ENCODE data around the gene TRAPPC3L. TPM values are rescaled to one million over a fixed set of nuclear protein-coding genes. Genes with fewer than 3 reads are reported as not detected.

Gene TRAPPC3L
- total RNA-seq, 1 experiment from 2014 or later = not detected

DNA sequence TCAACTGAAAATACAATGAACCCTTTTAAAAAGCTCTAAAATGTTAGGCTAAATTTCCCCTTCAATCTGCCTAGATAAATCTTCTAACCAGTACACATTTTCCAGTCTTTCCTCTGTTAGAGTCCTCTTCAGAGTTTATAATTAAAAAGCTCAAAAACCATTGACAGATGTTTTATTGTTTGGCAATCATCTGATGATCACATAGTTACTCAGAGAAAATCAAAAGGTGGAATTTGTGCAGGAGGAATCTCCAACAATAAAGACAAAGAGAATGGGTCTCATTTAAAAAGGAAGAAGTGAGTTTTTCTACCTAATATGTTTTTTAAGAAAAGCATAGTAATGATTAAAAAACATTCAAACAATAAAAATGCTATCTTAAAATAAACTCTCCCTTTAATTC lies 3.1 kb downstream of the TRAPPC3L start:
- no peak overlapping the region for H3K4me3 Mint-ChIP-seq (ENCODE audit: low read depth, unreplicated experiment)
- TF ChIP-seq, protein P1, sequence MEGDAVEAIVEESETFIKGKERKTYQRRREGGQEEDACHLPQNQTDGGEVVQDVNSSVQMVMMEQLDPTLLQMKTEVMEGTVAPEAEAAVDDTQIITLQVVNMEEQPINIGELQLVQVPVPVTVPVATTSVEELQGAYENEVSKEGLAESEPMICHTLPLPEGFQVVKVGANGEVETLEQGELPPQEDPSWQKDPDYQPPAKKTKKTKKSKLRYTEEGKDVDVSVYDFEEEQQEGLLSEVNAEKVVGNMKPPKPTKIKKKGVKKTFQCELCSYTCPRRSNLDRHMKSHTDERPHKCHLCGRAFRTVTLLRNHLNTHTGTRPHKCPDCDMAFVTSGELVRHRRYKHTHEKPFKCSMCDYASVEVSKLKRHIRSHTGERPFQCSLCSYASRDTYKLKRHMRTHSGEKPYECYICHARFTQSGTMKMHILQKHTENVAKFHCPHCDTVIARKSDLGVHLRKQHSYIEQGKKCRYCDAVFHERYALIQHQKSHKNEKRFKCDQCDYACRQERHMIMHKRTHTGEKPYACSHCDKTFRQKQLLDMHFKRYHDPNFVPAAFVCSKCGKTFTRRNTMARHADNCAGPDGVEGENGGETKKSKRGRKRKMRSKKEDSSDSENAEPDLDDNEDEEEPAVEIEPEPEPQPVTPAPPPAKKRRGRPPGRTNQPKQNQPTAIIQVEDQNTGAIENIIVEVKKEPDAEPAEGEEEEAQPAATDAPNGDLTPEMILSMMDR (IDR thresholded peaks at IDR 0.05; ENCODE audit: unreplicated experiment) = no peak
- H3K36me3 Mint-ChIP-seq (ENCODE audit: insufficient read depth, unreplicated experiment) = no peaks in the 10 kb centered on the region
- intact Hi-C loops (cut with micrococcal nuclease; ENCODE audit: unreplicated experiment) = no loop called here
- CTCF ChIA-PET = no interaction called here
- no peaks in the 10 kb centered on the region for H3K4me1 Mint-ChIP-seq (ENCODE audit: low read depth, unreplicated experiment)
- H3K27ac Mint-ChIP-seq (ENCODE audit: unreplicated experiment) = no peak overlapping the region
- H3K9me3 Mint-ChIP-seq (ENCODE audit: low read depth, unreplicated experiment) = no peaks in the 10 kb centered on the region
- no peak for DNase-seq
- H3K27me3 Mint-ChIP-seq (ENCODE audit: unreplicated experiment) = peaks cover 10% of the 10 kb centered on the region
- no TSS peak for BruUV-seq (replicated peaks)

DNA sequence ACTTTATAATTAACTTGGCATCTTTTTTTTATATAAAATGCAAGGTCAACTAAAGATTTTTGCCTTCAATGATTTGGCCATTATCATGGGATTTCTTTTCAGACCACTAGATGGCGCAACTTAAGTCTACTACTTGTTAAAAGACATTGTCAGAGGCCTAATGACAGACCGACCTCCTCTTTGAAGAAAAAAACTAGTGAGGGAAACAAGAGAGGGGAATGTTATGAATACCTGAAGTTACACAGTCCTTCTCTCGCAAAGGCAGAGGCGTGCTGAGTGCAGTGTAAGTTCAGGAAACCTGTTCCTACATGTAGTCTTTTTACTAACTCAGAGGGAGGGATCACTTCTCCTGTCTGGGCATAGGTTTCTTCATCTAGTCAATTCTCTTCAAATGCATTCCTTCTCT lies 9.3 kb downstream of the TRAPPC3L start:
- BruUV-seq (replicated peaks) = no TSS peak
- no peak overlapping the region for H3K4me3 Mint-ChIP-seq (ENCODE audit: low read depth, unreplicated experiment)
- no peak overlapping the region for H3K27ac Mint-ChIP-seq (ENCODE audit: unreplicated experiment)
- H3K36me3 Mint-ChIP-seq (ENCODE audit: insufficient read depth, unreplicated experiment) = no peaks in the 10 kb centered on the region
- peaks cover 25% of the 10 kb centered on the region for H3K27me3 Mint-ChIP-seq (ENCODE audit: unreplicated experiment)
- no peaks in the 10 kb centered on the region for H3K9me3 Mint-ChIP-seq (ENCODE audit: low read depth, unreplicated experiment)
- intact Hi-C loops (cut with micrococcal nuclease; ENCODE audit: unreplicated experiment) = loop anchor here (1.0 to 10.0 kb wide), 3 partner anchors 25 to 309 kb away; no protein-coding TSS in a partner anchor
- TF ChIP-seq, protein P1 (IDR thresholded peaks at IDR 0.05; ENCODE audit: unreplicated experiment) = peak; percentile 53
- DNase-seq = peak; percentile 28
- CTCF ChIA-PET = no interaction called here
- H3K4me1 Mint-ChIP-seq (ENCODE audit: low read depth, unreplicated experiment) = no peaks in the 10 kb centered on the region

DNA sequence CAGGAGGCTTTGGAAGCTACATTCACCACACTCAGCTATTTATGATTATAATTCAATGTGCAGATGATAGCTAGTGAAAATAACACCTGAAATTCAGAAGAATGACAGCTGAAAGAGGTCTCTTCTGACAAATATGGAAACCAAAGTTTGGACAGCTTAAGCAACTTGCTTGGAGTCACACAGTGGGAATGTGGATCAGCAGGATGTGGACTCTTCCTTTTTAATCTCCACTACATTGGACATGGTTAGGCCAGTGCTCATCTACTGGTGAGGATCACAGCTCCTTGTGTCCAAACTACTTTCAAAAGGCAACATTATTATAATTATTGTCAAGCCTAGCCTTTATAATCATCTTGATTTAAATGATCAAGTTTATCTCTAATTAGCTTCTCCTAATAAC lies 10.4 kb downstream of the TRAPPC3L start:
- TF ChIP-seq, protein P1 (IDR thresholded peaks at IDR 0.05; ENCODE audit: unreplicated experiment) = no peak
- no peak for DNase-seq
- no peak overlapping the region for H3K4me3 Mint-ChIP-seq (ENCODE audit: low read depth, unreplicated experiment)
- H3K36me3 Mint-ChIP-seq (ENCODE audit: insufficient read depth, unreplicated experiment) = no peaks in the 10 kb centered on the region
- H3K27ac Mint-ChIP-seq (ENCODE audit: unreplicated experiment) = no peak overlapping the region
- no peaks in the 10 kb centered on the region for H3K9me3 Mint-ChIP-seq (ENCODE audit: low read depth, unreplicated experiment)
- CTCF ChIA-PET = interaction anchor here (0.9 kb wide), 1 partner anchor 267 kb away, joined by 3 read pairs; no protein-coding TSS in a partner anchor
- intact Hi-C loops (cut with micrococcal nuclease; ENCODE audit: unreplicated experiment) = loop anchor here (10.0 kb wide), 1 partner anchor 310 kb away; no protein-coding TSS in a partner anchor
- no TSS peak for BruUV-seq (replicated peaks)
- peaks cover 16% of the 10 kb centered on the region for H3K27me3 Mint-ChIP-seq (ENCODE audit: unreplicated experiment)
- no peaks in the 10 kb centered on the region for H3K4me1 Mint-ChIP-seq (ENCODE audit: low read depth, unreplicated experiment)

DNA sequence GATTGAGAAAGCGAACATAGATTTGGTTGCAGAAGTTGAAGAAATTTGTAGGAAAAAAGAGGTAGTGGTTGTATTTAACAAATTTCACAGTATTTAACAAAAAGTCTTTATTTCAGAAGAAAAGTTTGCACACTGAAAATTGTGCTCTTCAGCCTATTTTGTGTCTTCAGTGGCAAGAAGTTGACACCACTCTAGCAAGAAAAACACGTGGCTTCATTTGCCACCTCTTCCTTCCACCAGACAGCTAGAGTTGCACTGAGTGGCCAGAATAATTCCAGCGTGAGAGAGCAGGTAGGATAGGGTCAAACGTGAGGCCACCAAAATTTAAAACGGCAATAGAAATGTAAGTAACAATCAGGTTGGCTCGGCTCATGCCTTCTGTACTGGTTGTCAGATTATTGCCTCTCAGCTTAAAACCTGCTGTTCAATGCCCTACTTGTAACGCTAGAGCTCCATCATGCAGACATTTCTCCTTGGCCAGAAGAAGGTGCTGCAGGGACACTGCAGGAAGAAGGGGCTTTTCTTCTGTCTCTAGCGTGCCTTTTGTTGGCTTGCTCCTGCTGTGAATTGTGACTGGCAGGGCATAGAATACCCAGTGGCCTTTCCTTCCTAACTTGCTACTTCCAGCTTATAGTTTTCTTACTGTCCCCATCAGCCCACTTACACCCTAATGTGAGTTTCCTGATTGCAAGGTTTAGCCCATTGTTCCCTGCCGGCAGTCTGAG lies 12.1 kb downstream of the TRAPPC3L start:
- no peak for DNase-seq
- intact Hi-C loops (cut with micrococcal nuclease; ENCODE audit: unreplicated experiment) = loop anchor here (5.0 to 10.0 kb wide), 3 partner anchors 91 to 311 kb away; no protein-coding TSS in a partner anchor
- Mint-ChIP-seq H3K27ac (ENCODE audit: unreplicated experiment) (no peak overlapping the region), H3K9me3 (ENCODE audit: low read depth, unreplicated experiment) (no peaks in the 10 kb centered on the region), H3K36me3 (ENCODE audit: insufficient read depth, unreplicated experiment) (no peaks in the 10 kb centered on the region), H3K27me3 (ENCODE audit: unreplicated experiment) (peaks cover 27% of the 10 kb centered on the region), H3K4me3 (ENCODE audit: low read depth, unreplicated experiment) (no peak overlapping the region), H3K4me1 (ENCODE audit: low read depth, unreplicated experiment) (peaks cover 15% of the 10 kb centered on the region)
- CTCF ChIA-PET = interaction anchor here (0.6 to 1.6 kb wide), 6 partner anchors 22 to 265 kb away, joined by 3 to 7 read pairs (median 4); partner anchors contain the start of gene CALHM5
- TF ChIP-seq, protein P1 (IDR thresholded peaks at IDR 0.05; ENCODE audit: unreplicated experiment) = no peak
- BruUV-seq (replicated peaks) = no TSS peak

Data from Calu3 (cell line).